Suprapubic skin (tissue), 4 donors: ENCODE measurements around the gene NFIC. TPM values are rescaled to one million over a fixed set of nuclear protein-coding genes. Genes with fewer than 3 reads are reported as not detected.
A peak's percentile ranks its signal among the peaks of the same experiment; 100 is the strongest.

Source experiments
- DNase-seq, 2 donors: peaks; one replicate each; pipeline ENCODE4 v3.0.0-alpha.2; 2019; ENCODE audit warnings: low spot score in 2 of 2
- H3K27ac ChIP-seq: fragments of 200-600 bp; sonication (generic); one replicate; pipeline ENCODE4 v1.5.1; 2019
- H3K27me3 ChIP-seq: fragments of 200-600 bp; sonication (generic); one replicate; pipeline ENCODE4 v1.5.1; 2019
- H3K36me3 ChIP-seq: fragments of 200-600 bp; sonication (generic); one replicate; pipeline ENCODE4 v1.5.1; 2019
- H3K4me1 ChIP-seq: fragments of 200-600 bp; sonication (generic); one replicate; pipeline ENCODE4 v1.5.1; 2019
- H3K4me3 ChIP-seq: fragments of 200-600 bp; sonication (generic); one replicate; pipeline ENCODE4 v1.5.1; 2019; ENCODE audit warnings: mild to moderate bottlenecking
- H3K9me3 ChIP-seq: fragments of 200-600 bp; sonication (generic); one replicate; pipeline ENCODE4 v1.5.1; 2019
- EP300 ChIP-seq: sonication (generic); formaldehyde crosslinking; IDR thresholded peaks from one replicate; pipeline ENCODE4 v1.6.1; 2017; ENCODE audit warnings: antibody characterized with exemption
- POLR2A ChIP-seq, 2 donors: fragments of 450-650 bp; IDR thresholded peaks; one replicate each; pipeline ENCODE4 v1.6.1; 2017; ENCODE audit warnings: antibody characterized with exemption in 2 of 2, mild to moderate bottlenecking in 2 of 2, moderate library complexity in 2 of 2
- POLR2AphosphoS5 ChIP-seq, 3 donors: sonication (generic); formaldehyde crosslinking; IDR thresholded peaks; one replicate each; pipeline ENCODE4 v1.6.1; 2017; ENCODE audit warnings: antibody characterized with exemption in 3 of 3
- whole genome bisulfite sequencing: methylation state at CpG from one replicate; pipeline ENCODE4 v1.1.5; 2018; 5-methylcytosine and 5-hydroxymethylcytosine counted together
- total RNA-seq, 4 donors: library from RNA; depleted of rRNA; stranded (reverse); fragments of >200 nt; gene quantifications; one replicate each; pipeline ENCODE4 v1.1.0, GENCODE V29; 2016
- TF ChIP-seq, protein P1 (sequence below), 2 donors: fragments of 200-600 bp in 1 of 2; fragments of 450-650 bp in 1 of 2; sonication (generic) in 1 of 2; IDR thresholded peaks; one replicate each; pipeline ENCODE4 v1.5.1; 2016 to 2019; ENCODE audit warnings: antibody characterized with exemption in 2 of 2, mild to moderate bottlenecking in 1 of 2, moderate library complexity in 1 of 2

The NFIC gene
- total RNA-seq, 4 donors from 2014 or later: 135 to 234 (median 194) TPM

DNA sequence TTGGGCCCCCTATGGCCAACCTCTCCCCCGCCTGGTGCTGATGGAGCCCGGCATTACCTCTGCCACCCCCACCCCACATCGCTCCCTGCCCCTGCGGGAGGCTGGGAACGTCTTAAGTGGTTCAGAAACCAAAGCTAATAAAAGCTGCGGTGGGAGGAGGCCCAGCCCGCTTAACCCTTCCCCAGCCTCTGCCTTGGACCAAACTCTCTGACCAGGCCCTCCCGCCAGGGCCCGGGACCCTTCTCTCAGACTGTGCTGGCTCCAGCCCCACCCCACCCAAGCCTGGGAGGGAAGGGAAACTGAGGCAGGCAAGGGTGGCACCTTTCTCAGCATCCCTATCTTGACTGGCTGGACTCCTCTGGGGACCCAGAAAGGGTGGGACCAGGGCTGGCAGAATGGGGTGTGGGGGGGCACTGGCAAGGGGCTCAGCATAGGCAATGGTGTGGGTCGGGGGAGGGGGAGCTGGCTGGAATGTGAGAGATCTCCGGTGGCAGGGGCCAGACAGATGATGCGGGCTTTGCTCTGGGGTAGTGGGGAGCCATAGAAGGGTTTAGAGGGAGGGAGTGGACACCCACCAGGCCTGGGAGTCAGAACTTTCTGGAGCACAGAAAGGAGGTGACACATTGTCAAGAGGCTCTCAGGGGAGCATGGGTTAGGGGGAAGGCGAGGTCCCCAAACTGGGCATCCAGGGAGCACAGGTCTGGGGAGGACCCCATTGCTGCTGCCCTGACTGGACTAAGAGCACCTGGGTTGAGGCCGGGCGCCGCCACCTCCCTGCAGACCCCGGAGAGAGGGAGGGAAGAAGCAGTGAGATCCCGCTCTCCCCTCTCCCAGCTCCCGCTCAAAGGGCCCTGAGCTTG is 92.1 kb downstream of the NFIC start:
- Histone ChIP-seq H3K4me1 (peaks cover 34% of the 10 kb centered on the region), H3K36me3 (peaks cover 58% of the 10 kb centered on the region), H3K27me3 (no peaks in the 10 kb centered on the region), H3K27ac (peak overlapping the region; percentile 70), H3K9me3 (no peaks in the 10 kb centered on the region), H3K4me3 (no peak overlapping the region)
- 65% methylated on average over 8 of the region's 19 CpGs for WGBS
- TF ChIP-seq POLR2A (IDR thresholded peaks at IDR 0.05) (no peak), POLR2AphosphoS5 (IDR thresholded peaks at IDR 0.05) (no peak), EP300 (no peak)
- TF ChIP-seq, protein P1, sequence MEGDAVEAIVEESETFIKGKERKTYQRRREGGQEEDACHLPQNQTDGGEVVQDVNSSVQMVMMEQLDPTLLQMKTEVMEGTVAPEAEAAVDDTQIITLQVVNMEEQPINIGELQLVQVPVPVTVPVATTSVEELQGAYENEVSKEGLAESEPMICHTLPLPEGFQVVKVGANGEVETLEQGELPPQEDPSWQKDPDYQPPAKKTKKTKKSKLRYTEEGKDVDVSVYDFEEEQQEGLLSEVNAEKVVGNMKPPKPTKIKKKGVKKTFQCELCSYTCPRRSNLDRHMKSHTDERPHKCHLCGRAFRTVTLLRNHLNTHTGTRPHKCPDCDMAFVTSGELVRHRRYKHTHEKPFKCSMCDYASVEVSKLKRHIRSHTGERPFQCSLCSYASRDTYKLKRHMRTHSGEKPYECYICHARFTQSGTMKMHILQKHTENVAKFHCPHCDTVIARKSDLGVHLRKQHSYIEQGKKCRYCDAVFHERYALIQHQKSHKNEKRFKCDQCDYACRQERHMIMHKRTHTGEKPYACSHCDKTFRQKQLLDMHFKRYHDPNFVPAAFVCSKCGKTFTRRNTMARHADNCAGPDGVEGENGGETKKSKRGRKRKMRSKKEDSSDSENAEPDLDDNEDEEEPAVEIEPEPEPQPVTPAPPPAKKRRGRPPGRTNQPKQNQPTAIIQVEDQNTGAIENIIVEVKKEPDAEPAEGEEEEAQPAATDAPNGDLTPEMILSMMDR (IDR thresholded peaks at IDR 0.05): no peak
- DNase-seq: no peak

DNA sequence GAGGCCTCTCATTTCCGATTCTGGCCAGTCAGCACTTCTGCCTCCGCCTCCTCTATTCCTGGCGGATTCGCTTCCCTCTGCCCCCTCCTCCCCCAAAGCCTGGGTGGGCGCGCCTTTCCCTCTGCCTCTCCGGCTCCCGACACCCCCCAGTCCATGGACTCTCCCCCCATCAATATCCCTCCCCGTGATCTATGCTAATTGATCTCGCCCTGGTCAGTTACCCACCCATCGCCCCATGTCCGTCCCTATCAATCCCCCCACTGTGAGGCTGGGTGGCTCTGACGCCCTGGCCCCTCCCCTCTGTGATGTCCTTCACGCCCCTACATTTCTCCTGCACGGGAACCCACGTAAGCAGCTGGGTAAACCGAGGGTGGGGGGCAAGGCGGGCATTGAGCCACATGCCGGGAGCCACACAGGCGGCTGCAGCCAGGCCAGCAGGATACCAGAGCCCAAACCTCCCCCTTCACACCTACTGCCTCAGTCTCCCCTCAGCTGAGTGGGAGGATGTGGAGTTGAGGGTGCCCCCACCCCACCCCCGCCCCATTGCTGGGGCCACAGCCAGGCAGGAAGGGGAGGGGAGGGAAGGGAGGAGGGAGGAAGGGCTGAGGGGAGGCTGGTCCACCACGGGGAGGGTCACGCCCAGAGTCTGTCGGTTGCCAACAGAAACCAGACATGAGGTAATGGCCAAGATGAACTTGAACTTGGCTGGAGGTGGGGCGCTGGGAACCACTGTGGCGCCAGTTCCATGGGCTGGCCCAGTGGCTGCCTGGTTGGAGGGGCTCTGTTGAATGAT is 92.9 kb downstream of the NFIC start:
- Histone ChIP-seq H3K27me3 (no peaks in the 10 kb centered on the region), H3K27ac (peak overlapping the region; percentile 70), H3K9me3 (no peaks in the 10 kb centered on the region), H3K36me3 (peaks cover 57% of the 10 kb centered on the region), H3K4me3 (no peak overlapping the region), H3K4me1 (peaks cover 35% of the 10 kb centered on the region)
- peak in 1 of 3 donors; percentile 9 for TF ChIP-seq POLR2AphosphoS5 (IDR thresholded peaks at IDR 0.05)
- no peak for TF ChIP-seq EP300
- DNase-seq: peak; percentile 88 to 93
- 42% methylated on average over 23 of the region's 26 CpGs for WGBS

- Histone ChIP-seq H3K36me3 (peaks cover 53% of the 10 kb centered on the region), H3K4me3 (no peak overlapping the region), H3K27ac (peak overlapping the region; percentile 70), H3K27me3 (no peaks in the 10 kb centered on the region), H3K4me1 (peaks cover 41% of the 10 kb centered on the region), H3K9me3 (no peaks in the 10 kb centered on the region)
- TF ChIP-seq, protein P1 (IDR thresholded peaks at IDR 0.05): no peak
- TF ChIP-seq POLR2AphosphoS5 (IDR thresholded peaks at IDR 0.05): no peak
- TF ChIP-seq EP300: no peak
- TF ChIP-seq POLR2A (IDR thresholded peaks at IDR 0.05): no peak
- DNase-seq: no peak
- 83% methylated on average over 12 of the region's 15 CpGs for WGBS
Measured at GRCh38 chr19:3459965-3460582, 93.7 kb downstream of the NFIC start.

GRCh38 chr19:3462991-3463713 is 96.8 kb downstream of the NFIC start:
- no peak overlapping the region for H3K27ac ChIP-seq
- peaks cover 37% of the 10 kb centered on the region for H3K4me1 ChIP-seq

More at GRCh38 chr19:3462991-3463713, 96.8 kb downstream of the NFIC start:
- no peak overlapping the region for H3K4me3 ChIP-seq
- H3K9me3 ChIP-seq: no peaks in the 10 kb centered on the region
- peaks cover 29% of the 10 kb centered on the region for H3K36me3 ChIP-seq
- no peak for DNase-seq
- TF ChIP-seq, protein P1 (IDR thresholded peaks at IDR 0.05): no peak
- TF ChIP-seq EP300: no peak
- TF ChIP-seq POLR2A (IDR thresholded peaks at IDR 0.05): no peak
- no peak for TF ChIP-seq POLR2AphosphoS5 (IDR thresholded peaks at IDR 0.05)
- 81% methylated on average over 17 of the region's 58 CpGs for WGBS
- no peaks in the 10 kb centered on the region for H3K27me3 ChIP-seq
